Measurements from ENCODE around the gene KRTAP17-1. TPM values are rescaled to one million over a fixed set of nuclear protein-coding genes. Genes with fewer than 3 reads are reported as not detected.

Gene KRTAP17-1
- polyA plus RNA-seq, 1 of the 3 experiments (the other 2 are of a cell fraction), result not detected

GRCh38 chr17:41307647-41308046, 7.9 kb downstream of the KRTAP17-1 start:
- no peak overlapping the region for H3K4me2 ChIP-seq
- H3K9ac ChIP-seq, result no peak overlapping the region
- TF ChIP-seq TAF1 (IDR thresholded peaks at IDR 0.05; ENCODE audit: borderline replicate concordance, low read depth, low read length) (no peak), JUND (IDR thresholded peaks at IDR 0.05) (no peak), FOSL2 (IDR thresholded peaks at IDR 0.05; ENCODE audit: borderline replicate concordance, low read depth) (no peak), RCOR1 (IDR thresholded peaks at IDR 0.05; ENCODE audit: low read length) (no peak), FOXM1 (IDR thresholded peaks at IDR 0.05; ENCODE audit: low read depth) (no peak), SMC3 (IDR thresholded peaks at IDR 0.05; ENCODE audit: low read depth, low read length) (no peak), GATA2 (CRISPR knock-in tag; IDR thresholded peaks at IDR 0.05) (no peak), EP300 (IDR thresholded peaks at IDR 0.05; ENCODE audit: borderline replicate concordance in 1 of 2, low read depth in 1 of 2, low read length in 1 of 2) (no peak), FOXJ3 (CRISPR knock-in tag; IDR thresholded peaks at IDR 0.05) (no peak), RAD21 (IDR thresholded peaks at IDR 0.05; ENCODE audit: low read length) (no peak), CHD2 (IDR thresholded peaks at IDR 0.05; ENCODE audit: low read length, partially characterized antibody) (no peak), POLR2AphosphoS5 (IDR thresholded peaks at IDR 0.05; ENCODE audit: low read depth, low read length) (no peak), EZH2phosphoT487 (IDR thresholded peaks at IDR 0.05; ENCODE audit: borderline replicate concordance, low read depth) (no peak)
- TF ChIP-seq, protein P1, sequence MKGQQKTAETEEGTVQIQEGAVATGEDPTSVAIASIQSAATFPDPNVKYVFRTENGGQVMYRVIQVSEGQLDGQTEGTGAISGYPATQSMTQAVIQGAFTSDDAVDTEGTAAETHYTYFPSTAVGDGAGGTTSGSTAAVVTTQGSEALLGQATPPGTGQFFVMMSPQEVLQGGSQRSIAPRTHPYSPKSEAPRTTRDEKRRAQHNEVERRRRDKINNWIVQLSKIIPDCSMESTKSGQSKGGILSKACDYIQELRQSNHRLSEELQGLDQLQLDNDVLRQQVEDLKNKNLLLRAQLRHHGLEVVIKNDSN (IDR thresholded peaks at IDR 0.05; ENCODE audit: borderline replicate concordance, low read depth), result no peak
- no peaks in the 10 kb centered on the region for H3K36me3 ChIP-seq (replicated peaks in 1 of 2; ENCODE audit: control insufficient read depth in 1 of 2, insufficient read depth in 2 of 2, low read length in 1 of 2)
- H3K27me3 ChIP-seq (ENCODE audit: insufficient read depth), result peaks cover 27% of the 10 kb centered on the region; the same call in 1 of the 2 replicates
- ChIA-PET CTCF (interaction anchor here (2.5 to 3.0 kb wide), 2 partner anchors 14 to 22 kb away, joined by 9 to 16 read pairs; no protein-coding TSS in a partner anchor), POLR2A (no interaction called here)
- peaks cover 0 to 15% of the 10 kb centered on the region in 2 experiments; a peak in 1 of 4 replicates for H3K4me1 ChIP-seq (ENCODE audit: control insufficient read depth in 1 of 2, insufficient read depth in 2 of 2, low read depth in 1 of 2, low read length in 1 of 2)
- 59% methylated on average over 9 of the region's 9 CpGs for WGBS (ENCODE audit: low lambda C conversion rate)
- H3F3A ChIP-seq (replicated peaks; ENCODE audit: insufficient read depth), result no peaks in the 10 kb centered on the region
- H2AFZ ChIP-seq (ENCODE audit: low read depth), result no peak overlapping the region
- no peak overlapping the region for H3K27ac ChIP-seq (ENCODE audit: low read depth in 2 of 2, low read length in 1 of 2)
- no peaks in the 10 kb centered on the region for H3K9me3 ChIP-seq
- H3K4me3 ChIP-seq (ENCODE audit: low read depth in 2 of 2, low read length in 1 of 2), result no peak overlapping the region
- H3K79me2 ChIP-seq (ENCODE audit: insufficient read depth), result no peaks in the 10 kb centered on the region
- DNase-seq, result no peak
- no peaks in the 10 kb centered on the region for H4K20me1 ChIP-seq (ENCODE audit: insufficient read depth)
- H3K9me2 ChIP-seq, result no peaks in the 10 kb centered on the region

DNA sequence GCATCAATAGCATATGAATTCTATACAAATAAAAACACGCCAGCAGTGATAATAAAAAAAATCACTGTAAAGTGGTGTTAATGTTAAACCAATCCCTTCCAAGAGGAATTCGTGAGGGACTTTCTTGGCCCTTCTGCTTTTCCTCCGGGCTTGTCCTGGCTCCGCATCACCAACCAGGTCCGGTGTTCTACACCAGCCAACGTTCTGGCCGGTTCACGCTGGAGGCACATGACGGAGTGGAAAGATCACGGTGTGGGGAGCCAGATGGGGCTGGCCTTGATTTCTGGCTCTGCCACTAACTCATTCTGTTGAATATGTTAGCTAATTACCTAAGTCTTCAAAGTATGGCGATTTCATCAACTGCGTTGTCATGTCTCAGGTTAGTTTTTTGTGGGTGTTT, 11.4 kb downstream of the KRTAP17-1 start:
- POLR2A ChIA-PET, result no interaction called here
- CTCF ChIA-PET, result interaction anchor here (0.9 to 3.9 kb wide), 2 partner anchors 245 to 359 kb away, joined by 3 to 17 read pairs; no protein-coding TSS in a partner anchor
- TF ChIP-seq MXI1 (IDR thresholded peaks at IDR 0.05; ENCODE audit: low read depth, low read length) (no peak), RAD21 (IDR thresholded peaks at IDR 0.05; ENCODE audit: low read length) (no peak), CHD2 (IDR thresholded peaks at IDR 0.05; ENCODE audit: low read length, partially characterized antibody) (no peak), POLR2AphosphoS5 (IDR thresholded peaks at IDR 0.05; ENCODE audit: low read depth, low read length) (no peak), EZH2phosphoT487 (IDR thresholded peaks at IDR 0.05; ENCODE audit: borderline replicate concordance, low read depth) (no peak), JUND (IDR thresholded peaks at IDR 0.05) (no peak)
- H3K4me3 ChIP-seq (ENCODE audit: low read depth in 2 of 2, low read length in 1 of 2), result no peak overlapping the region
- H3K36me3 ChIP-seq (replicated peaks in 1 of 2; ENCODE audit: control insufficient read depth in 1 of 2, insufficient read depth in 2 of 2, low read length in 1 of 2), result no peaks in the 10 kb centered on the region
- H4K20me1 ChIP-seq (ENCODE audit: insufficient read depth), result no peaks in the 10 kb centered on the region
- no peak overlapping the region for H3K27ac ChIP-seq (ENCODE audit: low read depth in 2 of 2, low read length in 1 of 2)
- peaks cover 0 to 25% of the 10 kb centered on the region in 2 experiments; a peak in 1 of 4 replicates for H3K4me1 ChIP-seq (ENCODE audit: control insufficient read depth in 1 of 2, insufficient read depth in 2 of 2, low read depth in 1 of 2, low read length in 1 of 2)
- no peaks in the 10 kb centered on the region for H3F3A ChIP-seq (replicated peaks; ENCODE audit: insufficient read depth)
- H3K9me3 ChIP-seq, result no peaks in the 10 kb centered on the region
- H2AFZ ChIP-seq (ENCODE audit: low read depth), result no peak overlapping the region
- no peaks in the 10 kb centered on the region for H3K79me2 ChIP-seq (ENCODE audit: insufficient read depth)
- no peak for DNase-seq
- 38% methylated on average over 12 of the region's 12 CpGs for WGBS (ENCODE audit: low lambda C conversion rate)
- H3K9ac ChIP-seq, result no peak overlapping the region
- H3K4me2 ChIP-seq, result no peak overlapping the region
- H3K27me3 ChIP-seq (ENCODE audit: insufficient read depth), result peaks cover 43% of the 10 kb centered on the region; the same call in 1 of the 2 replicates
- no peaks in the 10 kb centered on the region for H3K9me2 ChIP-seq

Data from SK-N-SH (cell line).